ENCODE data around the gene PDE2A.
"Not testable (repeated sequence)": the region's sequence is repeated elsewhere in the genome, so short reads cannot be mapped to it uniquely, and the experiment has no call there.

Gene PDE2A

DNA sequence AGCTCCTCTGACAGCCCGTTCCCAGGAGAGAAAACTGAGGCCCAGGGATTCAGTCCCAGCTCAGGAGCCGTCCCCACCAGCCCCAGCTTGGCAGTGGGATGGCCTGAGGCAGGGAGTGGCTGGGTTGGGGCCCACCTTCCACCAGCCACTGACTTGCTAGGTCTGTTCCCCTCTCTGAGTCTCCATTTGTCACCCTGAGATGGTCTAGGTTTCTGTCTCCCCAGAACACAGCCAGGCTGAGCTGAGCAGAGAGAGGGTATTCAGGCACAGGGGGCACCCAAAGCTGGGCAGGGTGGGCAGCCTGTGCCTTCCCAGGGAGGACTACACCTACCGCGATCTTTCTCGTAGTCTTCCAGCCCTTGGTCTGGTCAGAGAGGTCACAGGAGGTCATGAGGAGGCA is 95.7 kb downstream of the PDE2A start:
- no peak for DNase-seq (ENCODE audit: low read depth, low spot score)

DNA sequence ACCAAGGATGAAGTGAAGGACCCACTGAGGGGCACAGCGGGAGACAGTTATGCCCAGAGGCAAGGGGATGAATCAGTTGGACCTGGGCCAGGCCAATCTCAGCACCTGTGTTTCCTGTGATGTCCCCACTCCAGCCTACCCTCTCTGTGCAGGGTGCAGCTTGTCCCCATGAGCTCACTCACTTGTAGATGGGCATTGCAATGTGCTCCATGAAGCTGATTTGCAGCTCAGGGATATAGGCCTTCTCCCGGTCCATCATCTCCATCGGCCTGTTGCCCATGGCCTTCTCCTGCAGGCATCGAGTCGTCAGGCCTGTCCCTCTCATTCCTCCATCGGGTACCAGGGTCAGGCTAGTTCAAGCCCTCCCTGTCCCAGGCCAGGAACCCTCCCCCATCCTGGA is 96.2 kb downstream of the PDE2A start:
- DNase-seq (ENCODE audit: low read depth, low spot score): no peak

DNA sequence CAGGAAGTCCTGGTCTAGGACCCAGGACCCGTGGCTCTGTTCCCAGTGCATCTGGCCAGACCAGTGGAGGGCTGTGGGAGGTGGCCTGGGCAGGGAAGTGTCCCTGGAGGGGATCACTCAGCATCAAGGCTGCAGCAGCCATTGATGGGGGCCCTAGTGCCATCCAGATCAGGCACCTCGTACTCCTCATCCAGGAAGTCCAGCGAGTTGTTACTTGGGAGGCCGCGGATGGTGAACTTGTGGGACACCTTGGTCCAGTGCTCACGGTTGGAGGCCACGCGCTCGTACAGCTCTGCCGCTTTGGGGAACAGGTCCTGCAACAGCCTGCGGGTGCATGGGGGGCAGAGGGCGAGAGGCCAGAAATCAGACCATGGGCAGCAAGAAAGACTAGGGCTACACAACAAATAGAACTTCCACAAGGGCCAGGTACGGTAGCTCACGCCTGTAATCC is 96.9 kb downstream of the PDE2A start:
- DNase-seq (ENCODE audit: low read depth, low spot score): no peak

DNA sequence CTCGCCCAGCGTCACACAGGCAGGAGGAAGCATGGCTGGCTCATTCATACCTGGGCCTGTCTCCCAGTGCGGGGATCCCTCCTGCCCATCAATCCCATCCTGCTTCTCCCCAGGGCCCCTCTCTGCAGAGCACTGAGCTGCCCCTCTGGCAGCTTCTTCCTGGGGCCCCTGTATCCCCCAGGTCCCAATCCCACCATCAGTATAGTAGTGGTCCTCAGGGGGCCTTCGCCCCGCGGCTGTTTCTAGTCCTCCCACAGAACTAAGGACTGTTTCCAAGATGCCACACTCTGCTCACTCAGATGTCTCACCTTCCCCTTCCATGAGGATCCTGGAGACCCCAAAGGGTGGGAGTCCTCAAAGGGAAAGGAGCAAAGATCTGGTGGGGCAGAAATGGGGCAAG is 97.6 kb downstream of the PDE2A start:
- DNase-seq (ENCODE audit: low read depth, low spot score): no peak

DNA sequence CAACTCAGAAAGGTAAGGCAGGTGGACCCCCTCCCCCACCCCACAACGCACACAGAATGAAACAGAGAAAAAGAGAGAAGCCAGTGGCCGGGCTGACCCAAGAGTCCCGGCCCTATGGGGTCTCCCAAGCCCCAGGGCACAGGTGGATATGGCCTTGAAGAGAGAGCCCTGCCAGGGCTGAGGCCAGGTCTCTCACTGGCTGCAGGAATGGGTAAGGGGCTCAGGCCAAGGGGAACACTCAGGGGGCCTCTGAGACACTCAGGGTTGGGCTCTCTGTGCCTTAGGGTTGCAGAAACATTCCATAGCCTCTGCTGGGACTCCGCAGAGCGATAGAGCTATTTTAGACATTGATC is 98.0 kb downstream of the PDE2A start:
- no peak for DNase-seq (ENCODE audit: low read depth, low spot score)

DNA sequence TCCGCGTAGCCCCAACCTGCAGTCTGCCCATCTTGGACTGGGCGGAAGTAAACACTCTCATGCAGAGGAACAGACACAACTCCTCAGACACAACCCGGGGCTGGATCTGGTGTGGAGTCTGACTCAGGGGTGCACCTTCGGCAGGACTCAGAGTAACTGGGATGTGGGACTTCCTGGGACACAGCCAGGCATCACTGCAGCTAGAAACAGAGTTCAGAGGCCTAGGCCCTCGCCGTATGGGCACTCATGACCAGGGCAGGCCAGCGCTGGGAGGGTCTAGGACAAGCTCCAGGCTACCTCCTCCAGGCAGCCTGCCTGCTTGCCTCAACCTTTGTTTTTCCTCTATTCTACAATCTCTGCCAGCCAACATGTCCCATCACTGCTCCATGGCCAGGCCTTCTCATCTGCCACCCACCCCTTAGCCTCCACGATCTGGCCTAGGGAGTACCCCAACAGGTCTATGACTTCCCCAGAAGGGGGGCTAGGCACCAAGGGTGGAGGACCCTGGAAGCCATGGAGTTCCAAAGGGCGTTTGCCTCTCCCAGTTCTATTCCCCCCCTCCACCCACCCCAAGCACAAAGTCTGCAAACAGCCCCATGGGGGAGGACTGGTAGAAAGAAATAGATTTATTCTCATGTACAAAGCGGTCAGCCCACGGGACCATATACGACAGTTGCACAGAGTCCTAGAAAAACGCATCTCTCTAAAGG is 98.5 kb downstream of the PDE2A start:
- no peak for DNase-seq (ENCODE audit: low read depth, low spot score)

DNA sequence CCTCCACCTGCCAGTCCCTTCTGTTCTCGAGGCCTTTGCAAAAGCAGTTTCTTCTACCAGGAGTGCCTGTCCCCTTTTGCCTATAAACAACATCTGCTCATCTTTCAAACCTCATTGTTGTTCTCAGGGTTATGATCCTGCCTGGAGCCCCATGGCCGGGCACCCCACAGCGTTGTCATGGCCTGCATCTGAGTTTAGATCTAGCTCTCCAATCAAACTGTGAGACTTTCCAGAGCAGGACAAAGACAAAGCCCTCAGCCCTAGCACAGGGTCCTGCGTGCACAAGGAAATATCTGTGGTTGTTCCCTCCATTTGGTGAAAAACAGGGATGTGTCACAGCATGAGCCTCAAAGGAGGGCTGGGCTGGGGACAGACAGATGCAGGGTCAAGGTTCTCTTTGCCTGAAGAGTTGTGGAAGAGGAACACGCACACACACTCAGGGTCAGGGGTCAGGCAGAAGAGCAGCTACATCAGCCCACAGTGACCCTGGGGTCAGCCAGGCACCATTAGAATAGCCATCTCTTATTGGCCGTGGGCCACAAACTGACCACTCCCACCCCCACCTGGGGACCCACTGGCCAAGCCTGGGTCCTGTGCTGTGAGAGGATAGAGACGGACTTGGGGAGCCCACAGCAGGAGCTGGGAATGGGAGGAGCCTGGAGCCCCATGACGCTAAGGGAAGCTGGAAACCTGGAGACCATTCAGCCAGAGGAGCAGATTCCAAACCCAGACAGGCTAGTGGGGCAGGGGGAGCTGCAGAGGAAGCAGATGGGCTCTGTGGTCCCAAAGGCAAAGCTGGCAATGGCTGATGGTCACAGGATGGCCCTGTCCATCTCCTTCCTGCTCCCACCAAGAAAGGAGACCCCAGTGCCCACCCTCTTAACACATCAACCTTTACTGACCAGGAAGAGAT is 99.4 kb downstream of the PDE2A start:
- DNase-seq (ENCODE audit: low read depth, low spot score): no peak

DNA sequence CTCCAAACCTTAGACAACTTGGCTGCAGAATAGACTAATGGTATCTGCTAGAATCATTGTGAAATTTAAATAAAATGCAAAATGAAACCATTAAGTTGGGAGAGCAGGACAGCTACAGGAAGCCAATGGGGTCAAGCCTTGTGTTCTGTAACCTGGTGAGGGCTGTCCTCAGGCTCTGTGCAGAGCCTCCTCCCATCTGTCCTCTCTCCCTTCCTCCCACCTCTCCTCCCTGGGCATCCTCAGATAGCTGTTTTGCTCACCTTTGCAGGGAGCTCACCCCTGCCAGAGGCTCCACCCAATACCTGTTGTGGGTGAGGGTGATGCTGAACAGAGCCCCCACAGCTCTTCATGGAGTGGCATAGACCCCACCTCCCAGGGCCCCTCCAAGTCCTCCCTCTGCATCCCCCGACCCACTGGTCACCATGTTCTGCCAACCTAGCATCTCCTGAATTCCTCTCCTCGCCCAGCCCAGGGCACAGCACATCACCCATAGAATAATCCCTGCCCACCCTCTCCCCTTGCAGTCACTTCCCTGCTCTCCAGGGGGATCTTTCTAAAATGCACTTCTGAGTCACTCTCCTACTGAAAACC is 100.3 kb downstream of the PDE2A start:
- DNase-seq (ENCODE audit: low read depth, low spot score): no peak

DNA sequence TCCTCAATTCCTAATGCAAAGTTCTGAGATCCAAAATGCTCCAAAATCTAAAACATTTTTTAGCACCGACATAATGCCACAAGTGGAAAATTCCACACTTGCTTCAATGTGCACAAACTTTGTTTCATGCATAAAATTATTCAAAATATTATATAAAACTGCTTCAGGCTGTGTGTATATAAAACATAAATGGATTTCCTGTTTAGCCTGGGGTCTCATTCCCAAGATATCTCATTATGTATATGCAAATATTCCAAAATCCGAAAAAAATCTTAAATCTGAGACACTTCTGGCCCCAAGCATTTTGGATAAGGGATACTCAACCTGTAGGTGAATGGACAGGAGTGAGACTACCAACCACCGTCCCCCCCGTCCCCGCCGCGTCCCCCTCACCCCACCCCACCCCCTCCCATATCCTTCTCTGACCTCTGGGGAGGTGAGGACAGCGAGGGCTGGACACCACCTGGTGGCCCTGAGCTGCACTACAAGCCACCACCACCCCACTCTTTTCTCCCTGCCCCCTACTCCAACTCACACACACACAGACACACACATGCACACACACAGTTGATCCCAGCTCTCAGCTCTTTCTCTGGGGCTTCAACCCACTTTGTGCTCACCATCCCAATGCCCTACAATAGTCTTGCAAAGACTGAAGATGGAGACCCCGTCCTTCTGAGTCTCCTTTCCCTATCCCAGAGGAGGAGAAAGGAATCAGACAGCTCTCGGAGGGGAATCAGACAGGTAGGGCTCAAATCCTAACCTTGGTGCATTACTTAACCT is 101.0 kb downstream of the PDE2A start:
- no peak for DNase-seq (ENCODE audit: low read depth, low spot score)

DNA sequence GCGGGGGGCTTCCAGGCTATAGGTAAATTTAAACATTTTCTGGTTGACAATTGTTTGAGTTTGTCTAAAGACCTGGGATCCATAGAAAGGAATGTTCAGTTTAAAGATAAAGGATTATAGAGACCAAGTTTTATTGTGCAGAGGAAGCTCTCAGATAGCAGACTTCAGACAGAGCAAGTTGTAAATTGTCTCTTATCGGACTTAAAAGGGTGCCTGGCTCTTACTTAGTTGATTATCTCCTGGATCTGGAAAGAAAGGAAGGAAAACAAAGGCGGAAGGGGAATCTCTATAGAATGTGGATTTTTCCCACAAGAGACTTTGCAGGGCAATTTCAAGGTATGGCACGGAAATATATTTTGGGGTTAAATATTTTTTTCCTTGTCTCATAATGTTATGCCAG is 101.7 kb downstream of the PDE2A start:
- not testable (repeated sequence) for DNase-seq (ENCODE audit: low read depth, low spot score)

DNA sequence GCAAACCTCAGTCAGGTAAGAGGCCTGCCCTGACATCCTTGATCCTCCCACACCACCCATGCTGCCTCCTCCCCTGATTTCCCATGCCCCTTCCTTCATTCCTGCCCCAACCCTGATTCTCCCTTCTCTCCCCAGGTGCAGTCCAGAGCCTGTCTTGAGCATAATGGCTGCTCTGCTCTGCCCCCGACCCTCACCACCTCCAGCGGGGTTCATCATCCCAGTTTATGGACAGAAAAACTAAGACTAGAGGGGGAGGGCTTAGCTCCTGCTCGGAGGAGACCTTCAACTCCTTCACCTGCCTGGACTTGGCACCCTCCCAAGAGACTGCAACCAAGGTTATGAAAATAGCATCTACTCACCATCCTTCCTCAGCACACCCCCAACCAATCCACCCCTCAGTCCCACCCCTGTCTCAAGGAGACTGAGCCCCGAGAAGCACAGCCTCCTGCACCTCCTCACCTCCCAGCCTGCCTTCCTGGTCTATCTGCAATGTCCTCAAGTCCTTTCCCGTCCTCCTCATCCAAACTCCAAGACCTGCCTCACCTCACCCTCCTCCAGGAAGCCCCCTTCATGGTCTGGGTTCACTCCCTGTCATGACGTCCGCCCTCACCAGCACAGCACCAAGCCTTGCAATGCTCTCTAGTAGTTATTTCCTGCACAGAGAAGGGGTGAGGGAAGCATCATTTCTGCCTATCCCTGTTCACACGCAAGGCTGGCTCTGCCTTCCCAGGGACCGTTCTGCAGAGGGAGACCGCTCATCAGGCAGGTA is 103.1 kb downstream of the PDE2A start:
- no peak for DNase-seq (ENCODE audit: low read depth, low spot score)

DNA sequence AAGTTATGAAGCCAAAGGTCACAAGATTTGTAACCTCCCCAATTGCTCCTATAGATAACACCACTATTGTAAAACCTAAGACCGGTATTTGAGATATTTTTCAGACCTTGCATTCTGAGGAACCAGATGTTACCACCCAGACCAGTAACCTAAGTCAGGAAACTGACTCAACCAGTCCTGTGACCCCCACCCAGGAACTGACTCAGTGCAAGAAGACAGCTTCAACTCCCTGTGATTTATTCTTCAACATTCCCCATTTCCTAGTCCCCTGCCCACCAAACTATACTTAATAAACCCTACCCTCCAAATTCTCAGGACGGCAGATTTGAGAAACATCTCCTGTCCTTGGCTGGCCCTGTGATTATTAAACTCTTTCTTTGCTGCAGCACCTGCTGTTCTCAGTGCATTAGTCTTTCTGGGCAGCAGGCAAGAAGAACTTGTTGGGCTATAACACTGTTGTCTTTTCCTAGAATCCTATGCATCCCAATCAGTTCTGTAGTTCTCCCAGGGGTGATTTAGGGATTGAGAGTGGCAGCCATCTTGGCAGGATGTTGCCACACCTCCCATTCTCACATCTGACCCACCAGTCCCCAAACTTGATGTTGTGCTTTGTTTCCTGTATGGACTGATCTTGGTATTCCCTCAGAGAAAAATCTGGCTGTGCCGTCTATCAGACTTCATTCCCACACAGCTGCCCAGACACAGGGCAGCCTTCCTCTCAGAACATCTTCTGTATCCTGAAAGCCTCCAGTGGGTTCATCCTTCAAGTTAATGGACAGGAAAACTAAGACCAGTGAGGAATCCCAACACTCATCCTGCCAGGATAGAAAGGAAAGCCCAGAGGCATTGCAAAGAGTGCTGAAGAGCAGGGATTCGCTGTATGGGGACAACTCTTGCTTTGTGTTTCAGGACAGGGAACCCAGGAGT is 104.0 kb downstream of the PDE2A start:
- no peak for DNase-seq (ENCODE audit: low read depth, low spot score)

DNA sequence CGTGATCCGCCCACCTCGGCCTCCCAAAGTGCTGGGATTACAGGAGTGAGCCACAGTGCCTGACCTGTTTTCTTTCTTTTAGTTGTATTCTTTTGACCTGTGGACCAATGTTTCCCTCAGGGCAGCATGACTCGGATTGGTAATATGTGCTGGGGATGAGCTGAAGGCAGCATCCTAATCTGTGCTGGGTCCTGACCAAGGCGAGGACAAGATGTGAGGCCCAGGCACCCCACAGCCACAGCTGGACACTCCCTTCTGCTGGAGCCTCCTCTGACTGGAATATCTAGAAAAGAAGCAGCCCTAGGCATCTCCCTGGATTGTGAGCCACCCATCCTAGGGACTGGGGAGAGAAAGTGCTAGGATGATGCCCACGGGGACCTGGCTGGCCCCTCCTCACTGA is 105.4 kb downstream of the PDE2A start:
- DNase-seq (ENCODE audit: low read depth, low spot score): no peak

DNA sequence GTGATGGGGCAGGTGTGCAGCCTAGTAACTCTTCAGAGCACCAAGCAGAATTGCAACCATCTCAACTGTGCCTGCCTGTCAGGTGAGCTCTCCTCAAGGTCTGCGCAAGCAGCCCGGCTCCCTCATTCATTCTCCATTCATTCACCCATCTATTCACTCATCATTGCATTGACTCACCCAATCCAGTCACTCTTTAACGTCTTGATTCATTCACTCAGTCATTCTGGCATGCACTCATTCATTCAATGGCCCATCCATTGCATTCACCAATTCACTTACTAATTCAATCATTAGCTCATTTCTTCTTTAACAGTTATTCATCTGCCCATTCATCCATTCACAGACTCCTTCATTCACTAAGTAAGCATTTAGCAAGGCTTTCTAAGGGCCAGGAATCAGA is 111.8 kb downstream of the PDE2A start:
- no peak for DNase-seq (ENCODE audit: low read depth, low spot score)

DNA sequence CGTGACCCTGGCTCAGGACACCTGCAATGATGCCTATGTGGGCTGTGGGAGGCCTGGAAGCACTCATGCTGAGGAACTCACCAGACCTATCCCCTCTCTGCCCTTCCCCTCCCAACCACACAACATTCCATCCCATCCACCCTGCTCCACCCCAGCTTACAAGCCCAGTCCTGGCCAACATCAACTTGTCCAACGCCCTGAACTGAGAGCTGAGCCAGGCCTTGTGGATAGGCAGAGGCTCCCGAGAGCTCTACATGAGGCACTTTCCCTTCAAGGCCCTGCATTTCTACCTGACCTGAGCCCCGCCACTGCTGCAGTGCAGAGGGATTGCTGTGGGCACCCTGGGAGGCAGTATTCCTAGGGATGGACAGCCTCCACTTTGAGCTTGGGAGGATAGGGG is 112.4 kb downstream of the PDE2A start:
- no peak for DNase-seq (ENCODE audit: low read depth, low spot score)

DNA sequence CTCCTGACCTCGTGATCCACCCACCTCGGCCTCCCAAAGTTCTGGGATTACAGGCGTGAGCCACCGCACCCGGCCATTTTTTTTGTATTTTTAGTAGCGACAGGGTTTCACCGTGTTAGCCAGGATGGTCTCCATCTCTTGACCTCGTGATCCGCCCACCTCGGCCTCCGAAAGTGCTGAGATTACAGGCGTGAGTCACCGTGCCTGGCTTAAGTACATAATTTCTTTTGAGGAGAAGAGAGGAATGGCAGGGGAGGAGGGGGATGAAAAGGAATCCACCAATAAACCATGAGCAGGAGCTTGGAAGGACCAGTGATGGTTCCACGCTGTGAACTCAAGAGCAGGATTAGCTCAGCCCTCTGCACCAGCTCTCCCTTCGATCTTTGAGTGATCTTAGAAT is 113.4 kb downstream of the PDE2A start:
- DNase-seq (ENCODE audit: low read depth, low spot score): not testable (repeated sequence)

DNA sequence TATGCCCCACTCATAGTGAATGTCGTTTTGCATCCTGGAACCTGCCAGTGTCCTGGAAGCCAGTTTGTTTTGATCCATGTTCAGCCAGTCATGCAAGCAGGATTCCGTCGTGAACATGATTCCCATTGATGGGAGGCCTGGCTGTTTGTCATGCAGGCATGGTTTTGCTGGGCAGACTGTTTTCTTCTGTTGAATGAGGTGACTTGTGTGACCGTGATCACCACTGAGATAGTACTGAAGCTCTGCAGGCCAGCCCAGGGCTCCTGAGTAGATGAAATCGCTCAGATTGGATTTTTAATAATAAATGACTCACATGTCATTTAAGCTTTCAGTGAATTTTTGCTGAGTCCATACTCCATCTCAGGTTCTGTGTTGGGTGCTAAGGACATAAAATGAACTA is 117.8 kb downstream of the PDE2A start:
- no peak for DNase-seq (ENCODE audit: low read depth, low spot score)

DNA sequence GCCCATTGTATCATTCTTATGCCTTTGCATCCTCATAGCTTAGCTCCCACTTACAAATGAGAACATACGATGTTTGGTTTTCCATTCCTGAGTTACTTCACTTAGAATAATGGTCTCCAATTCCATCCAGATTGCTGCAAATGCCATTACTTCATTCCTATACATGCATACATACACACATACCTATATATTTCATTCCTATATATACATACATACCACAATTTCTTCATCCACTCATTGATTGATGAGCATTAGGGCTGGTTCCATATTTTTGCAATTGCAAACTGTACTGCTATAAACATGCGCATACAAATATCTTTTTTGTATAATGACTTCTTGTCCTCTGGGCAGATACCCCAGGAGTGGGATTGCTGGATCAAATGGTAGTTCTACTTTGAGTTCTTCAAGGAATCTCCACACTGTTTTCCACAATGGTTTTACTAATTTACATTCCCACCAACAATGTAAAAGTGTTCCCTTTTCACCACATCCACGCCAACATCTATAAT is 119.2 kb downstream of the PDE2A start:
- not testable (repeated sequence) for DNase-seq (ENCODE audit: low read depth, low spot score)

DNA sequence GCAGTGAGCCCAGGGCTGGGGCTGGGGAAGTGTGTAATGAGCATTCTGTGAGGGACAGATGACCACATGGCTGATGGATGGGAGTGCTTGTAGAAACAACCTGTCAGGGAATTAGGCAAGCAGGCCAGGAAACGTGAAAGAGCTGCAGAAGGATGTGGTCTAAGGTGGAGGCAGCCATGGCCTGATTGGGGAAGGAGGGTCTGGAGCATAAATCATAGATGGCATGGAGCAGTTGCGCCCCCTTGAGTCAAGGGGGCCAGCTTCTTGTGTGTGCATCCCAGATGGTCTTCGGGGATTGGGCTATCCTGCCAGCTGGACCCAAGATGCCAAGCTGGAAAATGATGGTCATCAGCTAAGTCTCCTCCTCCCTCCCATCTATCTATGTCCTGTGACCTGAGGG is 120.5 kb downstream of the PDE2A start:
- no peak for DNase-seq (ENCODE audit: low read depth, low spot score)

DNA sequence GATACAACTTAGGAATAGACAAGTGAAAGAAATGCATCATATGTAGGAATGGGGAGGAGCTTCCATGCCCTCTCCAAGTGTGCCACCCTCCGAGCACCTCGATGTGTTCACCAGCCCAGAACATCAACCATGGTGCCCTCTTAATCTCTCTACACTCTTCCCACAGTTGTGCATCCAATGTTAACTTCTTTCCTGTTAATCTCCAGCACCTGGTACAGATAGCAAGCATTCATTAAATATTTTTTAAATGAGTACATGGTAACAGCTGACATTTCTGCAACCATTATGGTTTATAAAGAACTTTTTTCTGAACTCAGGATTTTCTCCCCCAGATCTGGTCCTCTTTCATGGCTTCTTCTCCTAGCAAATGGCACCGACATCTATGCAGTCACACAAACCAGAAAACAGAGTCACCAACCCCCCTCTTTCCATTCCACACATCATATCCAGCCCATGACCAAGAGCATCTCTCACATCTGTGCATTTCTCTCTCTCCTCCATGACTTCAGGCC is 121.8 kb downstream of the PDE2A start:
- DNase-seq (ENCODE audit: low read depth, low spot score): no peak

Data from smooth muscle cell of the brain vasculature (primary cell).